Esophagus squamous epithelium (tissue), 4 donors: ENCODE measurements around the gene ATR.

ENCODE experiments used
- CTCF ChIP-seq, 6 experiments: fragments of 450-650 bp in 4 of 6; fragments of 200-600 bp in 2 of 6; sonication (generic) in 2 of 6; IDR thresholded peaks; one replicate each; pipeline ENCODE4 v1.5.1; 2016 to 2019; ENCODE audit warnings: antibody characterized with exemption in 6 of 6, mild to moderate bottlenecking in 4 of 6, moderate library complexity in 4 of 6
- POLR2A ChIP-seq, 4 donors: fragments of 450-650 bp; IDR thresholded peaks; one replicate each; pipeline ENCODE4 v1.6.1; 2017; ENCODE audit warnings: antibody characterized with exemption in 4 of 4, mild to moderate bottlenecking in 4 of 4, moderate library complexity in 3 of 4

GRCh38 chr3:142609136-142609535 is 30.6 kb upstream of the ATR start:
- no peak for TF ChIP-seq CTCF (IDR thresholded peaks at IDR 0.05)
- no peak for TF ChIP-seq POLR2A (IDR thresholded peaks at IDR 0.05)
